ENCODE measurements around the gene ADRM1.
A peak's percentile ranks its signal among the peaks of the same experiment; 100 is the strongest.

The ADRM1 gene

GRCh38 chr20:62259294-62259565 is 43.6 kb upstream of the ADRM1 start:
- no peak for DNase-seq (ENCODE audit: extremely low spot score)
- CTCF ChIA-PET = no interaction called here
- POLR2A ChIA-PET = no interaction called here

GRCh38 chr20:62262064-62262463 is 40.7 kb upstream of the ADRM1 start:
- TF ChIP-seq SUZ12 (IDR thresholded peaks at IDR 0.05) = no peak
- ChIA-PET CTCF (no interaction called here), POLR2A (no interaction called here)
- no peak for DNase-seq (ENCODE audit: extremely low spot score)

More at GRCh38 chr20:62259294-62259565, 43.6 kb upstream of the ADRM1 start:
- TF ChIP-seq HDGF (IDR thresholded peaks at IDR 0.05; ENCODE audit: borderline replicate concordance) = no peak
- TF ChIP-seq ZNF384 (IDR thresholded peaks at IDR 0.05) = no peak
- no peak for TF ChIP-seq CTBP1 (IDR thresholded peaks at IDR 0.05; ENCODE audit: borderline replicate concordance)
- no peak for TF ChIP-seq ELF4 (IDR thresholded peaks at IDR 0.05)
- TF ChIP-seq ARNT (IDR thresholded peaks at IDR 0.05) = no peak
- no peak for TF ChIP-seq PKNOX1 (IDR thresholded peaks at IDR 0.05)
- TF ChIP-seq SP1 (IDR thresholded peaks at IDR 0.05) = no peak
- TF ChIP-seq BHLHE40 (IDR thresholded peaks at IDR 0.05; ENCODE audit: borderline replicate concordance) = no peak
- no peak for TF ChIP-seq LEF1 (IDR thresholded peaks at IDR 0.05; ENCODE audit: borderline replicate concordance)
- TF ChIP-seq FOXA1 (IDR thresholded peaks at IDR 0.05) = no peak
- TF ChIP-seq SUZ12 (IDR thresholded peaks at IDR 0.05) = no peak
- TF ChIP-seq NFRKB (IDR thresholded peaks at IDR 0.05) = no peak

GRCh38 chr20:62263396-62263795 is 39.4 kb upstream of the ADRM1 start:
- POLR2A ChIA-PET = no interaction called here
- no peak for DNase-seq (ENCODE audit: extremely low spot score)
- CTCF ChIA-PET = no interaction called here
- TF ChIP-seq FOXA1 (IDR thresholded peaks at IDR 0.05) (no peak), BHLHE40 (IDR thresholded peaks at IDR 0.05; ENCODE audit: borderline replicate concordance) (no peak), FOXK2 (IDR thresholded peaks at IDR 0.05) (no peak), CTBP1 (IDR thresholded peaks at IDR 0.05; ENCODE audit: borderline replicate concordance) (no peak), SP1 (IDR thresholded peaks at IDR 0.05) (no peak), HDGF (IDR thresholded peaks at IDR 0.05; ENCODE audit: borderline replicate concordance) (no peak), ELF4 (IDR thresholded peaks at IDR 0.05) (no peak), PKNOX1 (IDR thresholded peaks at IDR 0.05) (no peak), LEF1 (IDR thresholded peaks at IDR 0.05; ENCODE audit: borderline replicate concordance) (no peak), NFRKB (IDR thresholded peaks at IDR 0.05) (no peak), SUZ12 (IDR thresholded peaks at IDR 0.05) (no peak), FOXM1 (IDR thresholded peaks at IDR 0.05; ENCODE audit: borderline replicate concordance) (no peak), ZNF384 (IDR thresholded peaks at IDR 0.05) (no peak), L3MBTL2 (conservative IDR thresholded peaks at IDR 0.05) (no peak), ARNT (IDR thresholded peaks at IDR 0.05) (no peak)

GRCh38 chr20:62265365-62265764 is 37.4 kb upstream of the ADRM1 start:
- CTCF ChIA-PET = no interaction called here

GRCh38 chr20:62266340-62266739 is 36.5 kb upstream of the ADRM1 start:
- POLR2A ChIA-PET = no interaction called here
- no peak for TF ChIP-seq TARDBP (IDR thresholded peaks at IDR 0.05)
- TF ChIP-seq ARNT (IDR thresholded peaks at IDR 0.05) = peak; percentile 96
- TF ChIP-seq LEF1 (IDR thresholded peaks at IDR 0.05; ENCODE audit: borderline replicate concordance) = no peak
- CTCF ChIA-PET = no interaction called here
- DNase-seq (ENCODE audit: extremely low spot score) = no peak

More at GRCh38 chr20:62265365-62265764, 37.4 kb upstream of the ADRM1 start:
- no peak for TF ChIP-seq FOXM1 (IDR thresholded peaks at IDR 0.05; ENCODE audit: borderline replicate concordance)
- no peak for DNase-seq (ENCODE audit: extremely low spot score)
- POLR2A ChIA-PET = no interaction called here

- ChIA-PET CTCF (no interaction called here), POLR2A (no interaction called here)
- no peak for DNase-seq (ENCODE audit: extremely low spot score)
- TF ChIP-seq TARDBP (IDR thresholded peaks at IDR 0.05) (no peak), SP1 (IDR thresholded peaks at IDR 0.05) (no peak), ZNF384 (IDR thresholded peaks at IDR 0.05) (no peak), ELF4 (IDR thresholded peaks at IDR 0.05) (no peak), CTBP1 (IDR thresholded peaks at IDR 0.05; ENCODE audit: borderline replicate concordance) (no peak), HDGF (IDR thresholded peaks at IDR 0.05; ENCODE audit: borderline replicate concordance) (no peak), FOXA1 (IDR thresholded peaks at IDR 0.05) (no peak), SUZ12 (IDR thresholded peaks at IDR 0.05) (no peak), BHLHE40 (IDR thresholded peaks at IDR 0.05; ENCODE audit: borderline replicate concordance) (no peak), NFRKB (IDR thresholded peaks at IDR 0.05) (no peak), ARNT (IDR thresholded peaks at IDR 0.05) (no peak), FOXK2 (IDR thresholded peaks at IDR 0.05) (no peak), LEF1 (IDR thresholded peaks at IDR 0.05; ENCODE audit: borderline replicate concordance) (no peak), PKNOX1 (IDR thresholded peaks at IDR 0.05) (no peak)
Observed at GRCh38 chr20:62266851-62267250, 35.9 kb upstream of the ADRM1 start.

GRCh38 chr20:62267543-62267942 is 35.3 kb upstream of the ADRM1 start:
- TF ChIP-seq L3MBTL2 (conservative IDR thresholded peaks at IDR 0.05) (no peak), PKNOX1 (IDR thresholded peaks at IDR 0.05) (no peak), NFRKB (IDR thresholded peaks at IDR 0.05) (no peak), ZNF384 (IDR thresholded peaks at IDR 0.05) (no peak), HDGF (IDR thresholded peaks at IDR 0.05; ENCODE audit: borderline replicate concordance) (no peak), ARNT (IDR thresholded peaks at IDR 0.05) (no peak)
- CTCF ChIA-PET = no interaction called here
- POLR2A ChIA-PET = interaction anchor here (0.5 kb wide), 1 partner anchor 21 kb away, joined by 3 read pairs; no protein-coding TSS in a partner anchor
- DNase-seq (ENCODE audit: extremely low spot score) = no peak

Measured in HEK293T (cell line).